ENCODE results near the gene ALPG. TPM values are rescaled to one million over a fixed set of nuclear protein-coding genes. Genes with fewer than 3 reads are reported as not detected.
A peak's percentile ranks its signal among the peaks of the same experiment; 100 is the strongest.
"Not testable (repeated sequence)": the region's sequence is repeated elsewhere in the genome, so short reads cannot be mapped to it uniquely, and the experiment has no call there.

ALPG gene
- total and polyA plus RNA-seq, 10 donors = not detected

- Histone ChIP-seq H3K4me3 (peak overlapping the region in 6 of 8 donors; percentile 19 to 57 (median 22)), H3K27ac (no peak overlapping the region), H3K4me1 (peaks cover 12 to 34% (median 27%) of the 10 kb centered on the region in 6 donors), H3K27me3 (replicated peaks in 1 of 7) (peaks cover 0 to 94% (median 46%) of the 10 kb centered on the region in 7 donors), H3K9me3 (peaks cover 0 to 22% (median 10%) of the 10 kb centered on the region in 8 donors), H3K36me3 (no peaks in the 10 kb centered on the region)
- 14 to 32% (median 19%) methylated on average over 21 to 22 of the region's 22 CpGs for WGBS, 5 donors
- no peak for DNase-seq
- no peak for TF ChIP-seq POLR2AphosphoS5 (IDR thresholded peaks at IDR 0.05)
- TF ChIP-seq POLR2A (IDR thresholded peaks at IDR 0.05) = no peak
- TF ChIP-seq, protein P1, sequence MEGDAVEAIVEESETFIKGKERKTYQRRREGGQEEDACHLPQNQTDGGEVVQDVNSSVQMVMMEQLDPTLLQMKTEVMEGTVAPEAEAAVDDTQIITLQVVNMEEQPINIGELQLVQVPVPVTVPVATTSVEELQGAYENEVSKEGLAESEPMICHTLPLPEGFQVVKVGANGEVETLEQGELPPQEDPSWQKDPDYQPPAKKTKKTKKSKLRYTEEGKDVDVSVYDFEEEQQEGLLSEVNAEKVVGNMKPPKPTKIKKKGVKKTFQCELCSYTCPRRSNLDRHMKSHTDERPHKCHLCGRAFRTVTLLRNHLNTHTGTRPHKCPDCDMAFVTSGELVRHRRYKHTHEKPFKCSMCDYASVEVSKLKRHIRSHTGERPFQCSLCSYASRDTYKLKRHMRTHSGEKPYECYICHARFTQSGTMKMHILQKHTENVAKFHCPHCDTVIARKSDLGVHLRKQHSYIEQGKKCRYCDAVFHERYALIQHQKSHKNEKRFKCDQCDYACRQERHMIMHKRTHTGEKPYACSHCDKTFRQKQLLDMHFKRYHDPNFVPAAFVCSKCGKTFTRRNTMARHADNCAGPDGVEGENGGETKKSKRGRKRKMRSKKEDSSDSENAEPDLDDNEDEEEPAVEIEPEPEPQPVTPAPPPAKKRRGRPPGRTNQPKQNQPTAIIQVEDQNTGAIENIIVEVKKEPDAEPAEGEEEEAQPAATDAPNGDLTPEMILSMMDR (IDR thresholded peaks at IDR 0.05 in 8 of 11, conservative IDR thresholded peaks at IDR 0.05 in 3 of 11) = no peak
- intact Hi-C loops (cut with DNase I; ENCODE audit: low total_unique reads) = no loop called here
These were observed 13.4 kb downstream of the ALPG start for GRCh38 chr2:232420073-232420454.

- TF ChIP-seq POLR2AphosphoS5 (IDR thresholded peaks at IDR 0.05) (no peak), POLR2A (IDR thresholded peaks at IDR 0.05) (no peak)
- TF ChIP-seq, protein P1 (IDR thresholded peaks at IDR 0.05 in 8 of 11, conservative IDR thresholded peaks at IDR 0.05 in 3 of 11) = no peak
- DNase-seq = peak; percentile 64
- Histone ChIP-seq H3K27ac (no peak overlapping the region), H3K4me3 (peak overlapping the region in 7 of 8 donors; percentile 19 to 57 (median 24)), H3K4me1 (peaks cover 12 to 34% (median 27%) of the 10 kb centered on the region in 6 donors), H3K36me3 (no peaks in the 10 kb centered on the region), H3K9me3 (peaks cover 0 to 22% (median 10%) of the 10 kb centered on the region in 8 donors), H3K27me3 (replicated peaks in 1 of 7) (peaks cover 0 to 91% (median 46%) of the 10 kb centered on the region in 7 donors)
- 2 to 8% (median 3%) methylated on average over 23 to 79 of the region's 79 CpGs for WGBS, 5 donors
- intact Hi-C loops (cut with DNase I; ENCODE audit: low total_unique reads) = no loop called here
These were observed 14.0 kb downstream of the ALPG start for GRCh38 chr2:232420463-232421188.

- peaks cover 12 to 34% (median 27%) of the 10 kb centered on the region in 6 donors for H3K4me1 ChIP-seq
- no peaks in the 10 kb centered on the region for H3K36me3 ChIP-seq
- H3K27ac ChIP-seq = no peak overlapping the region
- intact Hi-C loops (cut with DNase I; ENCODE audit: low total_unique reads) = no loop called here
- H3K4me3 ChIP-seq = peak overlapping the region in 6 of 8 donors; percentile 19 to 57 (median 24)
- TF ChIP-seq POLR2AphosphoS5 (IDR thresholded peaks at IDR 0.05) (no peak), POLR2A (IDR thresholded peaks at IDR 0.05) (no peak)
- TF ChIP-seq, protein P1 (IDR thresholded peaks at IDR 0.05 in 8 of 11, conservative IDR thresholded peaks at IDR 0.05 in 3 of 11) = no peak
- peak; percentile 54 for DNase-seq
- 25 to 46% (median 39%) methylated on average over 12 to 22 of the region's 22 CpGs for WGBS, 5 donors
- H3K27me3 ChIP-seq (replicated peaks in 1 of 7) = peaks cover 0 to 85% (median 46%) of the 10 kb centered on the region in 7 donors
- H3K9me3 ChIP-seq = peaks cover 0 to 22% (median 10%) of the 10 kb centered on the region in 8 donors
These were observed 14.6 kb downstream of the ALPG start for GRCh38 chr2:232421189-232421785.

- Histone ChIP-seq H3K4me3 (no peak overlapping the region), H3K36me3 (no peaks in the 10 kb centered on the region), H3K9me3 (peaks cover 0 to 22% (median 10%) of the 10 kb centered on the region in 8 donors), H3K27ac (no peak overlapping the region), H3K27me3 (replicated peaks in 1 of 7) (peaks cover 0 to 81% (median 46%) of the 10 kb centered on the region in 7 donors), H3K4me1 (peaks cover 12 to 34% (median 27%) of the 10 kb centered on the region in 6 donors)
- DNase-seq = no peak
- no peak for TF ChIP-seq POLR2AphosphoS5 (IDR thresholded peaks at IDR 0.05)
- no peak for TF ChIP-seq POLR2A (IDR thresholded peaks at IDR 0.05)
- TF ChIP-seq, protein P1 (IDR thresholded peaks at IDR 0.05 in 8 of 11, conservative IDR thresholded peaks at IDR 0.05 in 3 of 11) = no peak
- intact Hi-C loops (cut with DNase I; ENCODE audit: low total_unique reads) = no loop called here
- 91 to 94% (median 93%) methylated on average over 10 of the region's 10 CpGs for WGBS, 5 donors
These were observed 15.4 kb downstream of the ALPG start for GRCh38 chr2:232422051-232422450.

DNA sequence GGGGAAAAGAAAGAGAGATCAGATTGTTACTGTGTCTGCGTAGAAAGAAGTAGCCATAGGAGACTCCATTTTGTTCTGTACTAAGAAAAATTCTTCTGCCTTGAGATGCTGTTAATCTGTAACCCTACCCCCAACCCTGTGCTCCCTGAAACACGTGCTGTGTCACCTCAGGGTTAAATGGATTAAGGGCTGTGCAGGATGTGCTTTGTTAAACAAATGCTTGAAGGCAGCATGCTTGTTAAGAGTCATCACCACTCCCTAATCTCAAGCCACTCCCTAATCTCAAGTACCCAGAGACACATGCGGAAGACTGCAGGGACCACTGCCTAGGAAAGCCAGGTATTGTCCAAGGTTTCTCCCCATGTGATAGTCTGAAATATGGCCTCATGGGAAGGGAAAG, 16.4 kb downstream of the ALPG start:
- H3K27me3 ChIP-seq (replicated peaks in 1 of 7) = peaks cover 0 to 78% (median 43%) of the 10 kb centered on the region in 7 donors
- H3K9me3 ChIP-seq = peaks cover 0 to 22% (median 10%) of the 10 kb centered on the region in 8 donors
- intact Hi-C loops (cut with DNase I; ENCODE audit: low total_unique reads); H3K36me3 ChIP-seq; H3K4me3 ChIP-seq; H3K27ac ChIP-seq; DNase-seq: not testable (repeated sequence)
- WGBS, 5 donors = 50 to 67% (median 62%) methylated on average over 2 to 3 of the region's 3 CpGs
- H3K4me1 ChIP-seq = peaks cover 12 to 34% (median 27%) of the 10 kb centered on the region in 6 donors

DNA sequence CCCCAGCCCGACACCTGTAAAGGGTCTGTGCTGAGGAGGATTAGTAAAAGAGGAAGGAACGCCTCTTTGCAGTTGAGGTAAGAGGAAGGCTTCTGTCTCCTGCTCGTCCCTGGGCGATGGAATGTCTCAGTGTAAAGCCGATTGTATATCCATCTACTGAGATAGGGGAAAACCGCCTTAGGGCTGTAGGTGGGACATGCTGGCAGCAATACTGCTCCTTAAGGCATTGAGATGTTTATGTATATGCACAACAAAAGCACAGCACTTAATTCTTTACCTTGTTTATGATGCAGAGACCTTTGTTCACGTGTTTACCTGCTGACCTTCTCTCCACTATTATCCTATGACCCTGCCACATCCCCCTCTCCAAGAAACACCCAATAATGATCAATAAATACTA, 16.8 kb downstream of the ALPG start:
- H3K4me3 ChIP-seq; H3K27ac ChIP-seq; H3K36me3 ChIP-seq; intact Hi-C loops (cut with DNase I; ENCODE audit: low total_unique reads); DNase-seq: not testable (repeated sequence)
- Histone ChIP-seq H3K4me1 (peaks cover 12 to 30% (median 26%) of the 10 kb centered on the region in 6 donors), H3K27me3 (replicated peaks in 1 of 7) (peaks cover 0 to 74% (median 39%) of the 10 kb centered on the region in 7 donors), H3K9me3 (peaks cover 0 to 22% (median 10%) of the 10 kb centered on the region in 8 donors)
- 53 to 75% (median 61%) methylated on average over 6 to 7 of the region's 7 CpGs for WGBS, 5 donors
